Ovary (tissue), 3 donors: ENCODE measurements around the gene VWA3B.

Source experiments
- CTCF ChIP-seq, 3 donors: fragments of 450-650 bp in 2 of 3; fragments of 200-600 bp in 1 of 3; IDR thresholded peaks; one replicate each; pipeline versions ENCODE4 v1.5.1 to v1.8.0; 2016 to 2022; ENCODE audit warnings: antibody characterized with exemption in 3 of 3, mild to moderate bottlenecking in 1 of 3
- EP300 ChIP-seq: sonication (generic); formaldehyde crosslinking; IDR thresholded peaks from one replicate; pipeline ENCODE4 v1.6.1; 2017; ENCODE audit warnings: antibody characterized with exemption
- POLR2A ChIP-seq: fragments of 450-650 bp; IDR thresholded peaks from one replicate; pipeline ENCODE4 v1.6.1; 2017; ENCODE audit warnings: antibody characterized with exemption, mild to moderate bottlenecking, moderate library complexity
- donor health status: DM: no; HTN: no; CAD: no.

GRCh38 chr2:98301469-98301868 is 214.5 kb downstream of the VWA3B start:
- TF ChIP-seq CTCF (IDR thresholded peaks at IDR 0.05) (no peak), EP300 (no peak), POLR2A (no peak)
